Measurements from ENCODE around the gene GFER.
"Not testable (repeated sequence)": the region's sequence is repeated elsewhere in the genome, so short reads cannot be mapped to it uniquely, and the experiment has no call there.

The GFER gene

DNA sequence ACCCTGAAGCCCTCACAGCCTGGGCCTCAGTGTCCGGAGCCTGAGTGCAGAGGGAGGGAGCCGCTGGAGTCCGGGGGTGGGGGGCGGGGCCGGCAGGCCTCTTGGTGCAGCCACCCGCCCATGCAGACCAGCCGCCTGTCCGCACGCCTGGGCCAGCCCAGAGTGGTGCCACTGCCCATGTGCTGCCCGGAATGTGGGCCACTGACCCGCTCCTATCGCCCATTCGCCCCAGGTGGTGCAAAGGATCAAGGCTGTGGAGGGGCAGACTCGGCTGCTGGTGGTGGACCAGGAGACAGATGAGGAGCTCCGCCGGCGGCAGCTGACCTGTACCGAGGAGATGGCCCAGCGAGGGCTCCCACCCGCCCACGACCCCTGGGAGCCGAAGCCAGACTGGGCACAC lies 45.4 kb downstream of the GFER start:
- DNase-seq = no peak

DNA sequence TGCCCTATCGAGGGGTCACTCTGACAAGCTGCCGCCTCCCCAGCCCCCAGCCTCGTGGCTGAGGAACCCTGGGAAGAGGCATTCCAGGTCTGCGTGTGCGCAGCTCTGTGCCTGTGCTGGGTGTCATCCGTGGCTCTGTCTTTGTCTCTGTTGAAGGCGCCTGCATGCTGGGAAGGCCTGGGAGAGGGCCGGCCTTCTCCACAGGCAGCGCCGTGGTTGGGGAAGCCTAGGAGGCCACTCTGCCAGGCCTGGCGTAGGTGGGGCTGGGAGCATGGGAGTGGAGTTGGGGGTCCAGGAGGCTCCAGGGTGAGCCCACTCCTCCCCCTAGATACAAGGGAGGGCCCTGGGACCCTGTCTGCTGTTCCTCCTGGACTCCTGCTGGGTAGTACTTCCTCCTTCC lies 46.0 kb downstream of the GFER start:
- no peak for DNase-seq

DNA sequence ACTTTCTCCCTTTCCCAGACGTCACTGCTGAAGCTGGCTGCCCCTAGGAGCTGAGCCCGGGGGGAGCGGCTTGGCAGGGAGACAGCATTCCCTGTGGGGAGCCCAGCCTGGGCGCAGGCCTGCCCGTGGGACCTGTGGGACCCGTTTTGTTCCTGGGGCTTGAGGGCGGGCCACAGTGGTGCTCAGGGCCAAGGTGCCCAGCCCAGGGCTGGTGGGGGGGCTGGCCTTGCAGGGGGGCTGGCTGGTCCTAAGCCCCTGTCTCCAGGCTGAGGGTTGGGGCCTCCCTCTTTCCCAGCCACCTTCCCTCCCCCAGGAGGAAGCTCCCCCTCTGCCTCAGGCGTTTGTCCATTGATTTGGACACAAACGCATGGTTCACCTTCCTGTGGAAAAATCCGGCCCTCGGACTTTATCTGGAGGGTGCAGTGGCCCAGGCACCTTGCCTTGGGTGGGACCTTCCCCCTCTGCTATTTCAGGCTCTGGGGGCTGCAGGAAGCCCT lies 47.1 kb downstream of the GFER start:
- DNase-seq = no peak

DNA sequence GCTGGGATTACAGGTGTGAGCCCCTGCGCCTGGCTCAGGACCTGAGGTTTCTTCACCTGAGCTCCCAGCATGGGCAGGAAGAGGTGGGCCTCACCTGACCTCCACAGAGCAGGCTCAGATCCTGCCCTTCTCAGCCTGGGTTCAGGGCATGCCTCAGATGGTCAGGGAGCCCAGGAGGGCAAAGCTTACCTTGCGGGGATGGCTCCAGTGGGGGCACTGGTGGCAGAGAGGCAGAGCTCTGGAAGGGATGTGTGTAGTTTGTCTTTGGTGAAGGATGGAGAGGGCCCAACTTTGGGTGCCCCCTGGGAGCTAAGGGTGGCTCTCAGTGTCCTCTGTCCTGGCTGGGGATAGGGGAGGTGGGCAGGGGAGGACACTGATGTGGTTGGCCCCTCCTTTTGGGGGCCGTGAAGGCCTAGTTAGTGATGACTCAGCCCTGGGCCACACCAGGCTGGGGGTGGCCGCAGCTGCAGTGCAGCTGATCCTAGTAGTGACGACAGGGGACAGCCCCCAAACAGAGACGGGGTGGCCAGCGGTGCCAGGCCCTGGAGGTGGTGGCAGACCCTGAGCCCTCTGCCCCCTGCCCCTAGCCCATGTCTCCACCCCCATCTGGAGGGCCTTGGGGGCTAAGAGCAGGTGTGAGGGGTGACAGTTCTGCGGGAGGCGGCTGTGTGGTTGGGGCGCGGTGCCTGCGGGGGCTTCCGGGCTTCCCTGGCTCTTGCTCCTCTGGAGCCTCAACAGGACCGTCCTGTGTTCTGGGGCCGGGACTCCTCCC lies 48.5 kb downstream of the GFER start:
- no peak for DNase-seq

DNA sequence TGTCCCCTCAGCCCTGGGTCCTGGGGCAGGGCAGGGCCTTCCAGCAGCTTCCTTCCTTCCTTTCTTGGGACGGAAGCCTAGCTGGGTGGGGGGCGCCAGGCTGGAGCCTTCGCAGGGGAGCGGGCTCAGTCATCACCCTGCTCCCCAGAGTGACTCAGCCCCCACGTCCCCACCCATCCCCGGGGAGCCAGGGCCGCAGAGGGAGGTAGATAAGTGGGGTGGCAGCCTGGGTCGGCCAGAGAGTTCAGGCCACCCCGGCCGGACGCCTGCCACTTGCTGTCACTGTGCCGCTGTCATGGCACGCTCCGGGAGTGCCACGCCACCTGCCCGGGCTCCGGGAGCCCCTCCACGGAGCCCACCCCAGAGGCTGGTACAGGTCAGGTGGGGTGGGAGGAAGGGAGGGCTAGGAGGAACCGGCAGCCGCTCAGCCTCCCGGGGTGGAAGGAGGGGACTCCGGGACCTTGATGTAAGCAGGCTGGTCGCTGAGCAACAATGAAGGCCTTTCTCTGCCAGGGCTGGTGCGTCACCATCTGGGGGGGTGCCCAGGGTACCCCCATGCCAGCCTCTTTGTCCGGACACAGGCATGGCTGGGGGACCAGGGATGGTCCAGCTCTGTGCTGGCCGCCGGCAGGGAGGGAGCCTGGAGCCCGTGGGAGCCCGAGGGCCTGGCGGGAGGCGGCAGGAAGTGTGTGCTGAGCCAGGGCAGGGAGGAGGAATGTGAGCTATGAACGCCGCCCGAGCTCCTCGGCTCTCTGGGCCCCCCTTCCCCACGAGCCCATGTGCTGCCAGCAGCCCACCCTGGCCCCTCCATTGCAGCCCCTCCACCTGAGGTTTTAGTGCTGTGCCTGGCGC lies 49.3 kb downstream of the GFER start:
- DNase-seq = peak; percentile 38

DNA sequence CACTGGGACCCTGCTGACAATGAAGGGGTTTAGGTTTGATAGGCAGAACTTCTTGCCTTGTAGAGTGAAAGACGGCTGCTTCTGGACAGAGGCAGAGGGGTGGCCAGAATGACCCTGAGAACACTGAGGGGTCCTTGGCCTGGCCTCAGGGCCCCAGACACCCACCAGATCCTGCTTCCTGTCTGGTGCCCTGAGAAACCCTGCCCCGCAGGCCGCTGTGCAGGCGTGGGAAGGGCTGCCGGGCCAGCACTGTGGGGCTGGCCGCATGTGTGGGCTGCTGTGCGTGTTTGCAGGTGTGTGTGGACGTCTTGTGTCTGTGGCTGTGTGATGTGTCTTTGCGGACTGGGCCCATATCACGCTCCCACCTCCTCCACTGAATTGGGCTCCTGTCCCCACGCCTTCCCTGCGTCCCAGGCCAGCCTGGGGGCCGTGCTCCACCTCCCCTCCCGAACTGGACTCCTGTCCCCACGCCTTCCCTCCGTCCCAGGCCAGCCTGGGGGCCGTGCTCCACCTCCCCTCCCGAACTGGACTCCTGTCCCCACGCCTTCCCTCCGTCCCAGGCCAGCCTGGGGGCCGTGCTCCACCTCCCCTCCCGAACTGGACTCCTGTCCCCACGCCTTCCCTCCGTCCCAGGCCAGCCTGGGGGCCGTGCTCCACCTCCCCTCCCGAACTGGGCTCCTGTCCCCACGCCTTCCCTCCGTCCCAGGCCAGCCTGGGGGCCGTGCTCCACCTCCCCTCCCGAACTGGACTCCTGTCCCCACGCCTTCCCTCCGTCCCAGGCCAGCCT lies 50.1 kb downstream of the GFER start:
- DNase-seq = not testable (repeated sequence)

DNA sequence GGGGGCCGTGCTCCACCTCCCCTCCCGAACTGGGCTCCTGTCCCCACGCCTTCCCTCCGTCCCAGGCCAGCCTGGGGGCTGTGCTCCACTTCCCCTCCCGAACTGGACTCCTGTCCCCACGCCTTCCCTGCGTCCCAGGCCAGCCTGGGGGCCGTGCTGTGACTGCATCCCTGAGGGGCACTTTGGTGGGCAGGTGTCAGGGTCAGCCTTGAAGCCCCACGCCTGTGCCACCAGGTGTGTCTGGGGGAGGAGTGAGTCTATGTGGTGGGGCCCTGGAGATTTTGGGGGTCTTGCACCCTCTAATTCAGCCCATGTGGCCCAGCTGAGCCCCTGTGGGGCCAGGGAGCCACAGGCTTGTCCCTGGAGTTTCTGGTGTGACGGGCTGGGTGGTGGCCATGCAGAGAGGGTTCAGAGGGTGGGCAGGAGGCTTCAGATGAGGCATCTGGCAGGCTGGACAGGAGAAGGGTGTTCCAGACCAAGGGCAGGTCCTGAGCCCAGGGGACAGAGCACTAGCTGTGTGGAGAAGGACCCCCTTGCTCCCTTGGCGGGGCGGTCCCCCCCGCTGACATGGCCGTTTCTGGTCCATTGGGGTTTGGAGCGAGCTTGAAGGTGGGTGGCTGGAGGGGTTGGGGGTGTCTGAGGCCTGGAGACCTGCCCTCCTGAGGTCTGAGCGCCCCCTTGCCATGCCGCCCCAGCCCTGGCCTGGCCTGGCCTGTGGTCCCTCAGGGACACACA lies 50.9 kb downstream of the GFER start:
- DNase-seq = no peak

DNA sequence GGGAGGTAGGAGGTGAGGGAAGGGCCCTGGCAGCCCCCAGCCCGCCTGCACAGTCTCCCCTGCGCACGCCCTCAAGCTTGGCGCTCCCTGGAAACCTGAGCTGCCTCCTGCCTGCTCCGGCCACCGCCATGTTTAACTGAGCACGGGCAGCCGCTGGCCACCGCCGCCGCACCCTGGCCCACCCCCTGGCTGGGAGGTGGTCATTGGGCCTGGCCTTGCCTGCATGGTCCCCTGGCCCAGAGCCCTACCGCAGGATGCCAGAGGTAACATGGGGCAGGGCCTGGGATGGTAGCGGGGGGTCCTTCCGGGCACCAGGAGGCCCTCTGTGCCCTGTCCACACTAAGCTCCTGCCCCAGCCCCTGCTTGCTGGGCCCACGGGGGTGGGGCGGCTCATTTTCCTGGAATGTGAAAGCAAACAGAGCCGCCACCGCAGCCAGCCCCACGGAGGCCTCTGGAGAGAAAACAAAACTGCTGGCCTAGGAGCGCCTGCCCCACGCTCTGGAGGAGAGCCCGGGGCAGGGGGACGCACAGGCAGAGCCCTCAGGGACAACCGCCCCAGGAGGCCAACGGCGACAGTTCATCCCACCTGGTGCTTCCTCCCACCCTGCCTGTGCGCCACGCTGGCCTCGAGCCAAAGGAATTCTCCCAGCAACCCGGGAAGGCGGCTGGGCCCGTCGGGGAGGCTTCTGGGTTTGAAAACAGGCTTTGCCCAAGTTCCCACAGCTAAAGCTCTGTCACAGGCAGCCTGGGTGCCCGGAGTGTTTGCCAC lies 51.6 kb downstream of the GFER start:
- no peak for DNase-seq

DNA sequence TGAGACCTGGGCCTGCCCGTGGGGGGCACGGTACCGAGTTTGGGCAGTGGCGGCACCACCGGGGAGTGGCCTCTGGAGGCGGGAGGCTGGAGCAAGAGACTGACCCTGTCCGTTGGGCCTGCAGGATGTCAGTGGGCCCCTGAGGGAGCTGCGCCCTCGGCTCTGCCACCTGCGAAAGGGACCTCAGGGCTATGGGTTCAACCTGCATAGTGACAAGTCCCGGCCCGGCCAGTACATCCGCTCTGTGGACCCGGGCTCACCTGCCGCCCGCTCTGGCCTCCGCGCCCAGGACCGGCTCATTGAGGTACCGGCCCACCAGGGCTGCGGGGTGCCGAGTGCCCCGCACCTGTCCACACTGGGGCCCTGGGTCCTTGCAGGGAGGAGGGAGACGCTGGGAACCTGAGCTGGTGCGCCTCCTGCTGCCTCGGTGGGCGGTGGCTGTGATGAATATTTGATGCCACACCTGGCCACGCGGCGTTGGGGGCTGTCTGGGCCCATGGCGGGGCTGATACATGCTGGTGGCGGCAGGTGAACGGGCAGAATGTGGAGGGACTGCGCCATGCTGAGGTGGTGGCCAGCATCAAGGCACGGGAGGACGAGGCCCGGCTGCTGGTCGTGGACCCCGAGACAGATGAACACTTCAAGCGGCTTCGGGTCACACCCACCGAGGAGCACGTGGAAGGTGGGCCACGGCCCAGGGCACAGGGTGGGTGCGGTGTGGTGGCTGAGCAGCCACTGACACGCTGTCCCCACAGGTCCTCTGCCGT lies 52.4 kb downstream of the GFER start:
- DNase-seq = no peak

DNA sequence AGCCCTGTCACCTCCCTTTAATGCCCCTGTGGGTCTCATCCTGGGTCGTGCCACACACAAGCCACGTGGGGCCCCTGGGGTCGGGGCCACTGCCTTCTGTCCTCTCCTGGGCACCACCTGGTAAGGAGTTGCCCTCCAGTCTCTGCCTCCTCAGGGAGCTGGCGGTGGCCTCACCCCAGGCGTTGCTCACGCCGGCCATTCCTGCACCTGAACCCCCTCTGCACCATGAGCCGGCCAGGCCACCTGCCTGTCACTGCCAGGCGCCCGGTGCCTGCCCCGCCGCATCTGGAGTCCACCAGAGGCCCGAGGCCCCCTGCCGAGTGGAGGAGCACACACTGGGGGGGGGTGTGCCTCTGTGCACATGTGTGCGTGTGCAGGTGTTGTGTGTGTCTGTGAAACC lies 53.1 kb downstream of the GFER start:
- no peak for DNase-seq
